Measurements from ENCODE around the gene KLF6.

Gene KLF6

DNA sequence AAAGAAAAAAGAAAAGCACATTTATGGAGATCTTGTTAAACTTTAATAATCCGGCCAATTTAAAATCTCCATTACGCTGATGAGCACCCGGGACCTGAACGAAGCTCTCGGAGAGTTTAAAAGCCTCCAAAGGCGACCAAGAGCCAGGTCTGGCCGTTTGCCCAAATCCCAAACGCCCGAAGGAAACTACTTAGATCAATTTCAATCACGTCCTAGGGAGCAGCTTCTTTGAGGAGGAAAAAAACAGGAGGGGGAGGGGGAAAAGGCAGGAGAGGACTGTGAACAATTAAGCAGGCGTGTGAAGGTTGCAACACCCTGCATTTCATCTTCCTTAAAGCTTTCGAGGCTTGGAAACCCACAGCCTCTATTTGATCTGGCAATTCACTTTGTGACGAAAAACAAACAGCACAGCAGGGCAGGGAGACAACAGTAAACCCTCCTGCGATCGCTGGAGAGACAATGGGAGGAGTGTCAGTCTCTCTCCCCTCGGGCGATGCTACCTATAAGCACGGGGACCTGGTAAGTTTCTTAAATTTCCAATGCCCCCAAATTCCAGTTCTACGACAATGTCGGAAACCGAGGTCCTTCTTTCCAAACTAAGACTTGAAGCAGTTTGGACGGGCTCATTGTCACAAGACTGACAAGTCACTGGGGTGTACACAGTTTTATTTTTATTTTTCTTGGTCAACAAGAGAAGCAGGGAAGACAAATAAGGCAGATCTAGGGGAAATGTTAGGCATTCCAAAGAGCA lies 1.2 kb downstream of the KLF6 start (continued):
- TF ChIP-seq, protein P1, sequence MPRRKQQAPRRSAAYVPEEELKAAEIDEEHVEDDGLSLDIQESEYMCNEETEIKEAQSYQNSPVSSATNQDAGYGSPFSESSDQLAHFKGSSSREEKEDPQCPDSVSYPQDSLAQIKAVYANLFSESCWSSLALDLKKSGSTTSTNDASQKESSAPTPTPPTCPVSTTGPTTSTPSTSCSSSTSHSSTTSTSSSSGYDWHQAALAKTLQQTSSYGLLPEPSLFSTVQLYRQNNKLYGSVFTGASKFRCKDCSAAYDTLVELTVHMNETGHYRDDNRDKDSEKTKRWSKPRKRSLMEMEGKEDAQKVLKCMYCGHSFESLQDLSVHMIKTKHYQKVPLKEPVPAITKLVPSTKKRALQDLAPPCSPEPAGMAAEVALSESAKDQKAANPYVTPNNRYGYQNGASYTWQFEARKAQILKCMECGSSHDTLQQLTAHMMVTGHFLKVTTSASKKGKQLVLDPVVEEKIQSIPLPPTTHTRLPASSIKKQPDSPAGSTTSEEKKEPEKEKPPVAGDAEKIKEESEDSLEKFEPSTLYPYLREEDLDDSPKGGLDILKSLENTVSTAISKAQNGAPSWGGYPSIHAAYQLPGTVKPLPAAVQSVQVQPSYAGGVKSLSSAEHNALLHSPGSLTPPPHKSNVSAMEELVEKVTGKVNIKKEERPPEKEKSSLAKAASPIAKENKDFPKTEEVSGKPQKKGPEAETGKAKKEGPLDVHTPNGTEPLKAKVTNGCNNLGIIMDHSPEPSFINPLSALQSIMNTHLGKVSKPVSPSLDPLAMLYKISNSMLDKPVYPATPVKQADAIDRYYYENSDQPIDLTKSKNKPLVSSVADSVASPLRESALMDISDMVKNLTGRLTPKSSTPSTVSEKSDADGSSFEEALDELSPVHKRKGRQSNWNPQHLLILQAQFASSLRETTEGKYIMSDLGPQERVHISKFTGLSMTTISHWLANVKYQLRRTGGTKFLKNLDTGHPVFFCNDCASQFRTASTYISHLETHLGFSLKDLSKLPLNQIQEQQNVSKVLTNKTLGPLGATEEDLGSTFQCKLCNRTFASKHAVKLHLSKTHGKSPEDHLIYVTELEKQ (tag by site-specific recombination; IDR thresholded peaks at IDR 0.05; ENCODE audit: borderline replicate concordance), result peak; percentile 21; the same call in 1 of the 2 replicates
- no peak for TF ChIP-seq ZNF529 (tag by site-specific recombination; IDR thresholded peaks at IDR 0.05; ENCODE audit: insufficient replicate concordance)
- TF ChIP-seq SP3 (tag by site-specific recombination; IDR thresholded peaks at IDR 0.05), result no peak; the same call in 1 of the 2 replicates
- TF ChIP-seq ZNF266 (tag by site-specific recombination; IDR thresholded peaks at IDR 0.05; ENCODE audit: low read depth), result peak; percentile 77; the same call in 1 of the 2 replicates
- no peak for TF ChIP-seq ZNF555 (tag by site-specific recombination; conservative IDR thresholded peaks at IDR 0.05)
- TF ChIP-seq ZXDB (tag by site-specific recombination; IDR thresholded peaks at IDR 0.05), result peak; percentile 75
- TF ChIP-seq ZFP3 (tag by site-specific recombination; IDR thresholded peaks at IDR 0.05; ENCODE audit: low read depth), result no peak
- TF ChIP-seq ZNF544 (tag by site-specific recombination; IDR thresholded peaks at IDR 0.05), result no peak
- TF ChIP-seq, protein P2, sequence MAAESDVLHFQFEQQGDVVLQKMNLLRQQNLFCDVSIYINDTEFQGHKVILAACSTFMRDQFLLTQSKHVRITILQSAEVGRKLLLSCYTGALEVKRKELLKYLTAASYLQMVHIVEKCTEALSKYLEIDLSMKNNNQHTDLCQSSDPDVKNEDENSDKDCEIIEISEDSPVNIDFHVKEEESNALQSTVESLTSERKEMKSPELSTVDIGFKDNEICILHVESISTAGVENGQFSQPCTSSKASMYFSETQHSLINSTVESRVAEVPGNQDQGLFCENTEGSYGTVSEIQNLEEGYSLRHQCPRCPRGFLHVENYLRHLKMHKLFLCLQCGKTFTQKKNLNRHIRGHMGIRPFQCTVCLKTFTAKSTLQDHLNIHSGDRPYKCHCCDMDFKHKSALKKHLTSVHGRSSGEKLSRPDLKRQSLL (tag by site-specific recombination; IDR thresholded peaks at IDR 0.05), result no peak
- TF ChIP-seq, protein P3, sequence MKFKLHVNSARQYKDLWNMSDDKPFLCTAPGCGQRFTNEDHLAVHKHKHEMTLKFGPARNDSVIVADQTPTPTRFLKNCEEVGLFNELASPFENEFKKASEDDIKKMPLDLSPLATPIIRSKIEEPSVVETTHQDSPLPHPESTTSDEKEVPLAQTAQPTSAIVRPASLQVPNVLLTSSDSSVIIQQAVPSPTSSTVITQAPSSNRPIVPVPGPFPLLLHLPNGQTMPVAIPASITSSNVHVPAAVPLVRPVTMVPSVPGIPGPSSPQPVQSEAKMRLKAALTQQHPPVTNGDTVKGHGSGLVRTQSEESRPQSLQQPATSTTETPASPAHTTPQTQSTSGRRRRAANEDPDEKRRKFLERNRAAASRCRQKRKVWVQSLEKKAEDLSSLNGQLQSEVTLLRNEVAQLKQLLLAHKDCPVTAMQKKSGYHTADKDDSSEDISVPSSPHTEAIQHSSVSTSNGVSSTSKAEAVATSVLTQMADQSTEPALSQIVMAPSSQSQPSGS (tag by site-specific recombination; IDR thresholded peaks at IDR 0.05; ENCODE audit: low read depth), result no peak
- peak; percentile 72; the same call in 1 of the 2 replicates for TF ChIP-seq MZF1 (tag by site-specific recombination; IDR thresholded peaks at IDR 0.05; ENCODE audit: borderline replicate concordance)
- no peak for TF ChIP-seq ZNF521 (tag by site-specific recombination; IDR thresholded peaks at IDR 0.05)
- TF ChIP-seq ZNF658 (tag by site-specific recombination; IDR thresholded peaks at IDR 0.05), result no peak
- TF ChIP-seq TCF7L2 (IDR thresholded peaks at IDR 0.05; ENCODE audit: borderline replicate concordance, low read depth, low read length), result peak; percentile 95
- TF ChIP-seq, protein P4, sequence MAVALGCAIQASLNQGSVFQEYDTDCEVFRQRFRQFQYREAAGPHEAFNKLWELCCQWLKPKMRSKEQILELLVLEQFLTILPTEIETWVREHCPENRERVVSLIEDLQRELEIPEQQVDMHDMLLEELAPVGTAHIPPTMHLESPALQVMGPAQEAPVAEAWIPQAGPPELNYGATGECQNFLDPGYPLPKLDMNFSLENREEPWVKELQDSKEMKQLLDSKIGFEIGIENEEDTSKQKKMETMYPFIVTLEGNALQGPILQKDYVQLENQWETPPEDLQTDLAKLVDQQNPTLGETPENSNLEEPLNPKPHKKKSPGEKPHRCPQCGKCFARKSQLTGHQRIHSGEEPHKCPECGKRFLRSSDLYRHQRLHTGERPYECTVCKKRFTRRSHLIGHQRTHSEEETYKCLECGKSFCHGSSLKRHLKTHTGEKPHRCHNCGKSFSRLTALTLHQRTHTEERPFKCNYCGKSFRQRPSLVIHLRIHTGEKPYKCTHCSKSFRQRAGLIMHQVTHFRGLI (tag by site-specific recombination; IDR thresholded peaks at IDR 0.05), result no peak
- TF ChIP-seq ZNF211 (tag by site-specific recombination; IDR thresholded peaks at IDR 0.05; ENCODE audit: low read depth), result no peak
- TF ChIP-seq ZNF560 (tag by site-specific recombination; IDR thresholded peaks at IDR 0.05; ENCODE audit: borderline replicate concordance), result no peak
- TF ChIP-seq SALL2 (tag by site-specific recombination; IDR thresholded peaks at IDR 0.05; ENCODE audit: borderline replicate concordance), result no peak
- TF ChIP-seq SETDB1 (IDR thresholded peaks at IDR 0.05; ENCODE audit: insufficient read length, low read length), result no peak
- no peak for TF ChIP-seq ZNF501 (tag by site-specific recombination; IDR thresholded peaks at IDR 0.05)
- TF ChIP-seq ZEB2 (tag by site-specific recombination; IDR thresholded peaks at IDR 0.05), result no peak; the same call in 1 of the 2 replicates
- TF ChIP-seq GLI2 (tag by site-specific recombination; IDR thresholded peaks at IDR 0.05; ENCODE audit: borderline replicate concordance, low read depth), result peak; percentile 79; the same call in 1 of the 2 replicates
- no peak for TF ChIP-seq MYNN (tag by site-specific recombination; IDR thresholded peaks at IDR 0.05; ENCODE audit: borderline replicate concordance)
- no peak for TF ChIP-seq ZNF510 (tag by site-specific recombination; IDR thresholded peaks at IDR 0.05; ENCODE audit: insufficient replicate concordance)
- peak; percentile 81 for TF ChIP-seq GFI1B (tag by site-specific recombination; IDR thresholded peaks at IDR 0.05)
- TF ChIP-seq, protein P5, sequence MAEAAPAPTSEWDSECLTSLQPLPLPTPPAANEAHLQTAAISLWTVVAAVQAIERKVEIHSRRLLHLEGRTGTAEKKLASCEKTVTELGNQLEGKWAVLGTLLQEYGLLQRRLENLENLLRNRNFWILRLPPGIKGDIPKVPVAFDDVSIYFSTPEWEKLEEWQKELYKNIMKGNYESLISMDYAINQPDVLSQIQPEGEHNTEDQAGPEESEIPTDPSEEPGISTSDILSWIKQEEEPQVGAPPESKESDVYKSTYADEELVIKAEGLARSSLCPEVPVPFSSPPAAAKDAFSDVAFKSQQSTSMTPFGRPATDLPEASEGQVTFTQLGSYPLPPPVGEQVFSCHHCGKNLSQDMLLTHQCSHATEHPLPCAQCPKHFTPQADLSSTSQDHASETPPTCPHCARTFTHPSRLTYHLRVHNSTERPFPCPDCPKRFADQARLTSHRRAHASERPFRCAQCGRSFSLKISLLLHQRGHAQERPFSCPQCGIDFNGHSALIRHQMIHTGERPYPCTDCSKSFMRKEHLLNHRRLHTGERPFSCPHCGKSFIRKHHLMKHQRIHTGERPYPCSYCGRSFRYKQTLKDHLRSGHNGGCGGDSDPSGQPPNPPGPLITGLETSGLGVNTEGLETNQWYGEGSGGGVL (tag by site-specific recombination; IDR thresholded peaks at IDR 0.05), result peak; percentile 63
- no peak for TF ChIP-seq RBAK (tag by site-specific recombination; IDR thresholded peaks at IDR 0.05)
- no peak for TF ChIP-seq ZNF16 (tag by site-specific recombination; IDR thresholded peaks at IDR 0.05; ENCODE audit: low read depth)
- TF ChIP-seq ZNF184 (tag by site-specific recombination; IDR thresholded peaks at IDR 0.05), result no peak
- TF ChIP-seq ZNF174 (tag by site-specific recombination; IDR thresholded peaks at IDR 0.05), result no peak
- TF ChIP-seq ZNF114 (tag by site-specific recombination; IDR thresholded peaks at IDR 0.05), result no peak
